B cell (primary cell): ENCODE results near the gene CDK8. TPM values are rescaled to one million over a fixed set of nuclear protein-coding genes. Genes with fewer than 3 reads are reported as not detected.
"Not testable (repeated sequence)": the region's sequence is repeated elsewhere in the genome, so short reads cannot be mapped to it uniquely, and the experiment has no call there.

ENCODE experiments used
- ATAC-seq: fragments of 200-7000 bp; cut with Tn5 transposase; one replicate; pipeline ENCODE4 v1.10.0; 2021; ENCODE audit warnings: low read depth, mild to moderate bottlenecking, moderate number of reproducible peaks, moderate library complexity
- CTCF ChIA-PET: fragments of 350-600 bp; sonication (Branson Sonifier 250); formaldehyde crosslinking; loops from one replicate; lab custom pipeline; 2021; ENCODE audit warnings: antibody characterized with exemption, inconsistent platforms; lab: Charles Lee
- POLR2A ChIA-PET: fragments of 350-600 bp; sonication (Branson Sonifier 250); formaldehyde crosslinking; loops from one replicate; lab custom pipeline; 2021; ENCODE audit warnings: antibody characterized with exemption; lab: Charles Lee
- DNase-seq: peaks from one replicate; pipeline ENCODE4 v3.0.0; 2013
- H2AFZ ChIP-seq: 2 replicates; pipeline ENCODE4 v1.6.1; 2012; ENCODE audit warnings: mild to moderate bottlenecking, low read depth, low read length; ENCODE audit not compliant: insufficient read depth, poor library complexity, severe bottlenecking
- H3K27ac ChIP-seq, 2 donors: 1 replicate in 1 of 2; 2 replicates in 1 of 2; pipeline ENCODE4 v1.5.1; 2012 to 2013; ENCODE audit warnings: low read length in 2 of 2, mild to moderate bottlenecking in 2 of 2, moderate library complexity in 1 of 2
- H3K27me3 ChIP-seq, 4 experiments: fragments of 200-600 bp in 1 of 4; sonication (generic) in 1 of 4; replicated peaks in 1 of 4; 1 replicate in 2 of 4; 2 replicates in 2 of 4; pipeline versions ENCODE4 v1.6.1 to v1.7.0; 2013 to 2016; ENCODE audit warnings: low read length in 3 of 4, mild to moderate bottlenecking in 2 of 4, mixed read lengths in 1 of 4, moderate library complexity in 1 of 4; ENCODE audit not compliant: insufficient read depth in 4 of 4, control insufficient read depth in 3 of 4; ENCODE audit errors: control extremely low read depth in 1 of 4
- H3K36me3 ChIP-seq, 2 experiments: replicated peaks in 1 of 2; 1 replicate in 1 of 2; 2 replicates in 1 of 2; pipeline versions ENCODE4 v1.6.1 to v1.7.1; 2013; ENCODE audit warnings: low read length in 1 of 2; ENCODE audit not compliant: insufficient read depth in 2 of 2, control insufficient read depth in 1 of 2; ENCODE audit errors: control extremely low read depth in 1 of 2, extremely low read depth in 1 of 2
- H3K4me1 ChIP-seq, 2 donors: fragments of 200-600 bp in 1 of 2; sonication (generic) in 1 of 2; 1 replicate in 1 of 2; 2 replicates in 1 of 2; pipeline versions ENCODE4 v1.5.1 to v1.6.1; 2013 to 2017; ENCODE audit warnings: low read length in 2 of 2; ENCODE audit not compliant: control insufficient read depth in 2 of 2, insufficient read depth in 2 of 2
- H3K4me2 ChIP-seq: replicated peaks from 2 replicates; pipeline ENCODE3; 2012; ENCODE audit warnings: mild to moderate bottlenecking, low read depth, low read length; ENCODE audit not compliant: poor library complexity, severe bottlenecking
- H3K4me3 ChIP-seq, 5 experiments: fragments of 200-600 bp in 1 of 5; sonication (generic) in 1 of 5; 1 replicate in 3 of 5; 2 replicates in 2 of 5; pipeline versions ENCODE4 v1.5.1 to v1.7.0; 2011 to 2016; ENCODE audit warnings: low read length in 4 of 5, mild to moderate bottlenecking in 4 of 5, low read depth in 2 of 5, control low read depth in 1 of 5, moderate library complexity in 1 of 5; ENCODE audit not compliant: insufficient read depth in 1 of 5; ENCODE audit errors: control extremely low read depth in 1 of 5, extremely low read depth in 1 of 5
- H3K79me2 ChIP-seq: fragments of 200-600 bp; sonication (generic); one replicate; pipeline ENCODE4 v1.6.0; 2016; ENCODE audit warnings: low read length; ENCODE audit not compliant: control insufficient read depth, insufficient read depth
- H3K9ac ChIP-seq: fragments of 200-600 bp; sonication (generic); 2 replicates; pipeline ENCODE4 v1.6.1; 2017; ENCODE audit warnings: mild to moderate bottlenecking, low read length, moderate library complexity
- H3K9me3 ChIP-seq, 3 donors: one replicate each; pipeline versions ENCODE4 v1.6.1 to v1.7.1; 2013; ENCODE audit warnings: low read length in 2 of 3; ENCODE audit not compliant: control insufficient read depth in 2 of 3, insufficient read depth in 1 of 3; ENCODE audit errors: control extremely low read depth in 1 of 3
- H4K20me1 ChIP-seq: 2 replicates; pipeline ENCODE4 v1.6.0; 2012; ENCODE audit warnings: mild to moderate bottlenecking, low read length; ENCODE audit not compliant: insufficient read depth, control insufficient read depth, poor library complexity, severe bottlenecking
- H3K27ac Mint-ChIP-seq: one replicate; pipeline ENCODE4 v1.8.0; 2021; ENCODE audit warnings: mixed read lengths
- H3K27me3 Mint-ChIP-seq: one replicate; pipeline ENCODE4 v1.8.0; 2021; ENCODE audit warnings: mixed read lengths
- H3K4me1 Mint-ChIP-seq: one replicate; pipeline ENCODE4 v1.8.0; 2021; ENCODE audit warnings: mixed read lengths
- H3K4me3 Mint-ChIP-seq: one replicate; pipeline ENCODE4 v1.8.0; 2021; ENCODE audit warnings: mixed read lengths
- H3K9me3 Mint-ChIP-seq: one replicate; pipeline ENCODE4 v1.8.0; 2022; ENCODE audit warnings: mixed read lengths; ENCODE audit not compliant: insufficient read depth
- CTCF ChIP-seq: fragments of 200-600 bp; IDR thresholded peaks from one replicate; pipeline ENCODE4 v1.8.0; 2022; ENCODE audit warnings: antibody characterized with exemption, mild to moderate bottlenecking
- EZH2 ChIP-seq: IDR thresholded peaks from 2 replicates; pipeline ENCODE4 v1.6.1; 2012; ENCODE audit warnings: borderline replicate concordance, low read depth, mild to moderate bottlenecking, moderate library complexity, low read length; ENCODE audit not compliant: insufficient read depth, poor library complexity, severe bottlenecking
- WGBS: methylation state at CpG from one replicate; pipeline ENCODE4 v1.1.5; 2013; ENCODE audit warnings: missing lambda C conversion rate; ENCODE audit not compliant: insufficient coverage; 5-methylcytosine and 5-hydroxymethylcytosine counted together
- intact Hi-C: fragments of 100-400 bp; cut with micrococcal nuclease; formaldehyde crosslinking; loops from one replicate; pipeline ENCODE4 v1.10.0; 2022
- polyA plus RNA-seq: library from polyadenylated mRNA; depleted of rRNA; stranded (reverse); fragments of >200 nt; gene quantifications from 2 replicates; pipeline ENCODE4 v1.2.3, GENCODE V29; 2012
- total RNA-seq, 2 donors: library from RNA; stranded (reverse); fragments of 120-200 nt in 1 of 2; gene quantifications; 1 replicate in 1 of 2; 2 replicates in 1 of 2; pipeline versions ENCODE4 v1.2.3 to v1.2.4, GENCODE V29; 2013 to 2022

Gene CDK8
- total and polyA plus RNA-seq, 2 donors (not counting 1 experiment from before 2014, with no cell fraction given) = 10.8 to 13.5 TPM

GRCh38 chr13:26288838-26289237, 34.9 kb downstream of the CDK8 start:
- DNase-seq, H3K4me1 Mint-ChIP-seq, H3K9ac ChIP-seq, H3K27me3 ChIP-seq, H3K27ac Mint-ChIP-seq, H2AFZ ChIP-seq, H4K20me1 ChIP-seq, ATAC-seq, intact Hi-C loops, H3K9me3 Mint-ChIP-seq, CTCF ChIA-PET, H3K4me2 ChIP-seq, H3K36me3 ChIP-seq, H3K27me3 Mint-ChIP-seq, H3K9me3 ChIP-seq, H3K27ac ChIP-seq, H3K4me3 Mint-ChIP-seq, H3K4me1 ChIP-seq, H3K4me3 ChIP-seq: not testable (repeated sequence)
- WGBS = 90% methylated on average over 5 of the region's 7 CpGs
- POLR2A ChIA-PET = interaction anchor here (0.6 kb wide), 1 partner anchor 11 kb away, joined by 3 read pairs; no protein-coding TSS in a partner anchor
- peaks cover 15% of the 10 kb centered on the region for H3K79me2 ChIP-seq

- peaks cover 15% of the 10 kb centered on the region for H4K20me1 ChIP-seq
- no peak for TF ChIP-seq CTCF
- TF ChIP-seq EZH2 = no peak
- POLR2A ChIA-PET = no interaction called here
- intact Hi-C loops = no loop called here
- no peak for ATAC-seq
- H3K27ac Mint-ChIP-seq = no peak overlapping the region
- no peak overlapping the region for H3K4me3 Mint-ChIP-seq
- no peaks in the 10 kb centered on the region for H3K27me3 ChIP-seq
- peaks cover 0 to 6% of the 10 kb centered on the region in 2 donors for H3K4me1 ChIP-seq
- 100% methylated on average over 2 of the region's 6 CpGs for WGBS
- H3K27me3 Mint-ChIP-seq = no peaks in the 10 kb centered on the region
- peaks cover 66% of the 10 kb centered on the region for H3K79me2 ChIP-seq
- no peak overlapping the region for H3K9ac ChIP-seq
- H3K4me1 Mint-ChIP-seq = peaks cover 33% of the 10 kb centered on the region
- no peak for DNase-seq
- no peak overlapping the region for H2AFZ ChIP-seq
- H3K27ac ChIP-seq = no peak overlapping the region
- no peak overlapping the region for H3K4me3 ChIP-seq
- no peaks in the 10 kb centered on the region for H3K36me3 ChIP-seq
- H3K9me3 ChIP-seq = peaks cover 0 to 1% (median 0%) of the 10 kb centered on the region in 3 donors
- no peaks in the 10 kb centered on the region for H3K9me3 Mint-ChIP-seq
- CTCF ChIA-PET = no interaction called here
- H3K4me2 ChIP-seq = no peak overlapping the region
Measured at GRCh38 chr13:26295812-26296211, 41.9 kb downstream of the CDK8 start.
